Gastrocnemius medialis (tissue), 4 donors: ENCODE measurements around the gene ZNF276. TPM values are rescaled to one million over a fixed set of nuclear protein-coding genes. Genes with fewer than 3 reads are reported as not detected.
A peak's percentile ranks its signal among the peaks of the same experiment; 100 is the strongest.
"Not testable (repeated sequence)": the region's sequence is repeated elsewhere in the genome, so short reads cannot be mapped to it uniquely, and the experiment has no call there.

Experiments
- ATAC-seq, 2 donors: fragments of 150-250 bp; one replicate each; pipeline ENCODE4 v1.9.1; 2016
- DNase-seq, 2 donors: peaks; one replicate each; pipeline ENCODE4 v3.0.0-alpha.2; 2019
- H3K27ac ChIP-seq, 4 donors: fragments of 200-600 bp; sonication (generic); 1 replicate in 1 of 4; 2 replicates in 3 of 4; pipeline ENCODE4 v1.5.1; 2016 to 2018; ENCODE audit warnings: mild to moderate bottlenecking in 2 of 4, moderate library complexity in 1 of 4
- H3K27me3 ChIP-seq, 3 donors: fragments of 200-600 bp; sonication (generic) in 2 of 3; 1 replicate in 1 of 3; 2 replicates in 2 of 3; pipeline versions ENCODE4 v1.5.1 to v1.6.0; 2016 to 2019; ENCODE audit warnings: mild to moderate bottlenecking in 1 of 3, moderate library complexity in 1 of 3
- H3K36me3 ChIP-seq, 2 donors: fragments of 200-600 bp; sonication (generic) in 1 of 2; one replicate each; pipeline ENCODE4 v1.5.1; 2017 to 2018
- H3K4me1 ChIP-seq, 2 donors: fragments of 200-600 bp; sonication (generic) in 1 of 2; one replicate each; pipeline ENCODE4 v1.5.1; 2016 to 2017; ENCODE audit warnings: mild to moderate bottlenecking in 2 of 2
- H3K4me3 ChIP-seq, 4 donors: fragments of 200-600 bp; sonication (generic) in 3 of 4; 1 replicate in 1 of 4; 2 replicates in 3 of 4; pipeline ENCODE4 v1.5.1; 2016 to 2019; ENCODE audit warnings: mild to moderate bottlenecking in 2 of 4
- H3K9me3 ChIP-seq, 3 donors: fragments of 200-600 bp; sonication (generic) in 2 of 3; 1 replicate in 1 of 3; 2 replicates in 2 of 3; pipeline ENCODE4 v1.5.1; 2016 to 2019
- CTCF ChIP-seq, 5 experiments: fragments of 450-650 bp in 3 of 5; fragments of 200-600 bp in 2 of 5; sonication (generic) in 2 of 5; IDR thresholded peaks in 4 of 5; conservative IDR thresholded peaks in 1 of 5; 1 replicate in 4 of 5; 2 replicates in 1 of 5; pipeline ENCODE4 v1.5.1; 2016 to 2019; ENCODE audit warnings: antibody characterized with exemption in 5 of 5, mild to moderate bottlenecking in 3 of 5, moderate library complexity in 3 of 5
- POLR2A ChIP-seq, 2 donors: fragments of 450-650 bp; IDR thresholded peaks; one replicate each; pipeline ENCODE4 v1.6.1; 2017; ENCODE audit warnings: antibody characterized with exemption in 2 of 2, mild to moderate bottlenecking in 2 of 2, moderate library complexity in 2 of 2
- in situ Hi-C, 4 donors: fragments of 200-750 bp; cut with MboI; loops; one replicate each; pipeline versions ENCODE4 v1.15.0 to v1.8.0; 2017; ENCODE audit warnings: low sequenced_read_pairs in 4 of 4
- intact Hi-C: fragments of 100-400 bp; cut with DNase I; formaldehyde crosslinking; loops from one replicate; pipeline ENCODE4 v1.15.1; 2023; ENCODE audit warnings: low total_unique reads
- total RNA-seq, 4 donors: library from RNA; depleted of rRNA; stranded (reverse); fragments of >200 nt; gene quantifications; one replicate each; pipeline versions ENCODE4 v1.1.0 to v1.2.3, GENCODE V29; 2016

Gene ZNF276
- total RNA-seq, result 10 to 100 TPM; 11.1 to 13.6 (median 11.5) TPM

GRCh38 chr16:89720813-89721545, at the start of gene ZNF276, which contains the start of gene VPS9D1:
TSS of gene ZNF276 (plus strand) at chr16:89721537. CDS start at chr16:89721641, 104 bp downstream.
TSS of gene VPS9D1 (minus strand) at chr16:89720898. CDS start at chr16:89720861, 37 bp downstream.
- intact Hi-C loops (loop anchor here (1.0 to 5.0 kb wide), 4 partner anchors 20 to 151 kb away; partner anchors contain the start of genes CDK10, CHMP1A, SPATA2L and SPATA33), in situ Hi-C loops (no loop called here)
- Histone ChIP-seq H3K9me3 (no peaks in the 10 kb centered on the region), H3K4me1 (peaks cover 27 to 33% of the 10 kb centered on the region in 2 donors), H3K4me3 (peak within 1 kb of the TSS; percentile 67 to 92 (median 81)), H3K27me3 (no peaks in the 10 kb centered on the region), H3K27ac (peak within 1 kb of the TSS; percentile 85 to 99 (median 95)), H3K36me3 (peaks cover 0 to 27% of the 10 kb centered on the region in 2 donors)
- DNase-seq (peak; percentile 54 to 58), ATAC-seq (peak; percentile 81)
- peak; percentile 69 to 72 for TF ChIP-seq POLR2A (IDR thresholded peaks at IDR 0.05)
- peak in 1 of 5 experiments; percentile 17 for TF ChIP-seq CTCF (IDR thresholded peaks at IDR 0.05 in 4 of 5, conservative IDR thresholded peaks at IDR 0.05 in 1 of 5)

- ATAC-seq, in situ Hi-C loops, H3K9me3 ChIP-seq, H3K4me1 ChIP-seq, H3K27me3 ChIP-seq, H3K27ac ChIP-seq, intact Hi-C loops, H3K36me3 ChIP-seq, H3K4me3 ChIP-seq, DNase-seq: not testable (repeated sequence)
Observed at GRCh38 chr16:89671565-89671964, 49.8 kb upstream of the ZNF276 start.

- no peaks in the 10 kb centered on the region for H3K27me3 ChIP-seq
- in situ Hi-C loops, result no loop called here
- no peak for DNase-seq
- TF ChIP-seq CTCF (IDR thresholded peaks at IDR 0.05 in 4 of 5, conservative IDR thresholded peaks at IDR 0.05 in 1 of 5) (no peak), POLR2A (IDR thresholded peaks at IDR 0.05) (no peak)
- no peaks in the 10 kb centered on the region for H3K4me1 ChIP-seq
- H3K36me3 ChIP-seq, result no peaks in the 10 kb centered on the region
- no peak overlapping the region for H3K4me3 ChIP-seq
- H3K27ac ChIP-seq, result peak overlapping the region in 3 of 4 donors; percentile 11 to 50 (median 41)
- intact Hi-C loops, result no loop called here
- ATAC-seq, result no peak
- H3K9me3 ChIP-seq, result no peaks in the 10 kb centered on the region
Observed at GRCh38 chr16:89672177-89672941, 49.0 kb upstream of the ZNF276 start.

- ATAC-seq (no peak), DNase-seq (no peak)
- H3K4me1 ChIP-seq, result no peaks in the 10 kb centered on the region
- no peak overlapping the region for H3K4me3 ChIP-seq
- H3K27me3 ChIP-seq, result no peaks in the 10 kb centered on the region
- no peaks in the 10 kb centered on the region for H3K36me3 ChIP-seq
- no peak overlapping the region for H3K27ac ChIP-seq
- intact Hi-C loops, result no loop called here
- no peaks in the 10 kb centered on the region for H3K9me3 ChIP-seq
- in situ Hi-C loops, result no loop called here
- TF ChIP-seq CTCF (IDR thresholded peaks at IDR 0.05 in 4 of 5, conservative IDR thresholded peaks at IDR 0.05 in 1 of 5) (no peak), POLR2A (IDR thresholded peaks at IDR 0.05) (no peak)
Observed at GRCh38 chr16:89678258-89678657, 43.1 kb upstream of the ZNF276 start.

GRCh38 chr16:89685916-89686315, 35.4 kb upstream of the ZNF276 start:
- H3K27ac ChIP-seq, result no peak overlapping the region
- H3K9me3 ChIP-seq, result no peaks in the 10 kb centered on the region
- intact Hi-C loops, result loop anchor here (1.0 kb wide), 3 partner anchors 14 to 35 kb away; partner anchors contain the start of genes CHMP1A, SPATA33 and ZNF276
- peaks cover 11 to 19% of the 10 kb centered on the region in 2 donors for H3K4me1 ChIP-seq
- in situ Hi-C loops, result no loop called here
- ATAC-seq, result no peak
- DNase-seq, result no peak
- no peaks in the 10 kb centered on the region for H3K27me3 ChIP-seq
- TF ChIP-seq CTCF (IDR thresholded peaks at IDR 0.05 in 4 of 5, conservative IDR thresholded peaks at IDR 0.05 in 1 of 5) (no peak), POLR2A (IDR thresholded peaks at IDR 0.05) (no peak)
- H3K4me3 ChIP-seq, result no peak overlapping the region
- peaks cover 0 to 8% of the 10 kb centered on the region in 2 donors for H3K36me3 ChIP-seq
